ENCODE measurements around the gene KCTD16.

The KCTD16 gene

DNA sequence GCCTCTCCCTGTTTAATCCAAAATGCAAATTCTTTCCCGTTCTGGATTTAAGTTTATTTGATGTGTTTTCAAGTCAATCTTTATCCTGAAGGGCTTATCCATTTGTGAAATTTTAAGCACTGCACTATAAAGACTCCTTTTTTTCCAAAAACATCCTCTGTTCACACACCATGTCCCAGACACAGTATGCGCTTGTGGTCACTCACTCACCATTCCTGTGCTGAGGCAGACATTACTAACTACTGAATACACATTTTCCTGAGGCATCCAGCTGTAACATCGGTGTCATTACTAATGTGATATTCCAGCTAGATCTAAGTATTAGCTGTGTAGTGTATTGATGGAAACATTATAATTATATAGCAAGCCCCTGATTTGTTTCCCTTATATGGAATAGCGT, 298.4 kb downstream of the KCTD16 start:
- CTCF ChIA-PET, result no interaction called here
- POLR2A ChIA-PET, result no interaction called here
- no peak for TF ChIP-seq HDGF (IDR thresholded peaks at IDR 0.05; ENCODE audit: borderline replicate concordance)
- TF ChIP-seq LEF1 (IDR thresholded peaks at IDR 0.05; ENCODE audit: borderline replicate concordance), result no peak
- no peak for TF ChIP-seq SP1 (IDR thresholded peaks at IDR 0.05)
- TF ChIP-seq FOXK2 (IDR thresholded peaks at IDR 0.05), result no peak
- TF ChIP-seq SUZ12 (IDR thresholded peaks at IDR 0.05), result no peak
- TF ChIP-seq L3MBTL2 (conservative IDR thresholded peaks at IDR 0.05), result no peak
- TF ChIP-seq CTBP1 (IDR thresholded peaks at IDR 0.05; ENCODE audit: borderline replicate concordance), result no peak

DNA sequence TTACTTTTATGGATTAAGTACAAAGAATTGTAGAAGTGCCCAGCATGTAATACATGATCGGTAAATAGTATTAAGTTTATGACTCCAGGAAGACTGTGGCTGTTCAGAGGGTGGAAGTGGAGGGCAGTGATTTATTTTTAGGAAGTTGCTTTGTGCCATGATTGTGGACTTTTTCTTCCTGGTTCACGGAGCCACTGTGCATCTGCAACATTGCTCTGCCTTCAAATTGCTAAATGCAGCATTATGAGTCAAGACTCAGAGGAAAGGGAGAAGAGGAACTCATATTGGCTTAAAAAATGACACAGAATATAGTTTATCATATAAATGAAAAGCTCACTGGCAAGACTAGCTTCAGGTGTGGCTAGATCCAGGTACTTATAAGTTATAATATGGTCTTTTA, 301.5 kb downstream of the KCTD16 start:
- TF ChIP-seq CTBP1 (IDR thresholded peaks at IDR 0.05; ENCODE audit: borderline replicate concordance), result no peak
- no peak for TF ChIP-seq L3MBTL2 (conservative IDR thresholded peaks at IDR 0.05)
- no peak for TF ChIP-seq SP1 (IDR thresholded peaks at IDR 0.05)
- no peak for TF ChIP-seq TARDBP (IDR thresholded peaks at IDR 0.05)
- TF ChIP-seq ZNF384 (IDR thresholded peaks at IDR 0.05), result no peak
- TF ChIP-seq FOXA1 (IDR thresholded peaks at IDR 0.05), result no peak
- TF ChIP-seq FOXK2 (IDR thresholded peaks at IDR 0.05), result no peak
- no peak for TF ChIP-seq BHLHE40 (IDR thresholded peaks at IDR 0.05; ENCODE audit: borderline replicate concordance)
- no peak for TF ChIP-seq SUZ12 (IDR thresholded peaks at IDR 0.05)
- POLR2A ChIA-PET, result no interaction called here
- DNase-seq (ENCODE audit: extremely low spot score), result no peak
- CTCF ChIA-PET, result no interaction called here

More for the DNA sequence above, 298.4 kb downstream of the KCTD16 start:
- no peak for DNase-seq (ENCODE audit: extremely low spot score)

DNA sequence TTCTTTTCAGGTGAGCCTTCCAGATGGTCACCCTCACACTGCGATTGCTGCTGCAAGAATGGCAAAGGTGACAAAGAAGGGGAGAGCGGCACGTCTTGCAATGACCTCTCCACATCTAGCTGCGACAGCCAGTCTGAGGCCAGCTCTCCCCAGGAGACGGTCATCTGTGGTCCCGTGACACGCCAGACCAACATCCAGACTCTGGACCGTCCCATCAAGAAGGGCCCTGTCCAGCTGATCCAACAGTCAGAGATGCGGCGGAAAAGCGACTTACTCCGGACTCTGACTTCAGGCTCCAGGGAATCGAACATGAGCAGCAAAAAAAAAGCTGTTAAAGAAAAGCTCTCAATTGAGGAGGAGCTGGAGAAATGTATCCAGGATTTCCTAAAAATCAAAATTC, 303.0 kb downstream of the KCTD16 start:
- no peak for DNase-seq (ENCODE audit: extremely low spot score)
- TF ChIP-seq FOXK2 (IDR thresholded peaks at IDR 0.05), result no peak
- TF ChIP-seq CTBP1 (IDR thresholded peaks at IDR 0.05; ENCODE audit: borderline replicate concordance), result no peak
- POLR2A ChIA-PET, result no interaction called here
- CTCF ChIA-PET, result interaction anchor here (0.6 kb wide), 1 partner anchor 264 kb away, joined by 3 read pairs; no protein-coding TSS in a partner anchor

DNA sequence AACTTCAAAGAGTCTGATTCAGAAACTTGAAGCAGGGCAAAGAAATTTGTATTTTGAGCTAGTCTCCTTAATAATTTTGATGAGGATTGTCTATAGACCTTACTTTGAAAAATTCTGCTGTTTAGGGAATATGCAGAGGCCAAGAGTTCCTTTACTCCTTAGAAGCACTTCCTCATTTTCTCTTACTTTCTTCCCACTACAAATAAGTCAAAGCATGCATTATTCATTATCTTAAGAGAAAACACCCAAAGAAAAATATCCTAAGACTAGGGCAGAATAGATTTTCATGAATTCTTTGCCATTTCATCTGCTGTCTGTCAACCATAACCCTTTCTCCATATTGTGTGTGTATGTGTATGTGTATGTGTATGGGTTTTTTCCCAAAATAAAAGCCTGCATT, 307.9 kb downstream of the KCTD16 start:
- TF ChIP-seq FOXK2 (IDR thresholded peaks at IDR 0.05) (no peak), CTBP1 (IDR thresholded peaks at IDR 0.05; ENCODE audit: borderline replicate concordance) (no peak)
- ChIA-PET CTCF (interaction anchor here (0.6 to 1.1 kb wide), 2 partner anchors 11 to 464 kb away, joined by 4 to 7 read pairs; no protein-coding TSS in a partner anchor), POLR2A (no interaction called here)
- no peak for DNase-seq (ENCODE audit: extremely low spot score)

DNA sequence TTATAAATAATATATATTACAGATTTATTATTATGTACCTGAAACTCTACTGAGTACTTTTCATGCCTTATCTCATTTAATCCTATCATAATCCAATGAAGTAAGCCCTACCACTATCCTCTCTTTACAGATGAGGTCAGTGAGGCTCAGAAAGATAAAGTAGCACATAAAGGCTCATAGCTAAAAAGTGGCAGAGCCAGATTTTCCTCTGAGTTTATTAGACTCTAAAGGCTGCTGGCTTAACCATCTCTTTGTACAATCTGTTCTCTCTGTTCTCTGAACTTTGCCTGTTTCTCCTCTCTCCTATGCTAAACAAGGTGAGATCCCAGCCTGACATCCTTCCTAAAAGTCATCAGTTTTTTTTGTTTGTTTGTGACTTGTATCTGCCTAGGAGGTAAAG, 311.2 kb downstream of the KCTD16 start:
- TF ChIP-seq FOXM1 (IDR thresholded peaks at IDR 0.05; ENCODE audit: borderline replicate concordance) (no peak), L3MBTL2 (conservative IDR thresholded peaks at IDR 0.05) (no peak), ARNT (IDR thresholded peaks at IDR 0.05) (no peak)
- CTCF ChIA-PET, result no interaction called here
- POLR2A ChIA-PET, result no interaction called here

DNA sequence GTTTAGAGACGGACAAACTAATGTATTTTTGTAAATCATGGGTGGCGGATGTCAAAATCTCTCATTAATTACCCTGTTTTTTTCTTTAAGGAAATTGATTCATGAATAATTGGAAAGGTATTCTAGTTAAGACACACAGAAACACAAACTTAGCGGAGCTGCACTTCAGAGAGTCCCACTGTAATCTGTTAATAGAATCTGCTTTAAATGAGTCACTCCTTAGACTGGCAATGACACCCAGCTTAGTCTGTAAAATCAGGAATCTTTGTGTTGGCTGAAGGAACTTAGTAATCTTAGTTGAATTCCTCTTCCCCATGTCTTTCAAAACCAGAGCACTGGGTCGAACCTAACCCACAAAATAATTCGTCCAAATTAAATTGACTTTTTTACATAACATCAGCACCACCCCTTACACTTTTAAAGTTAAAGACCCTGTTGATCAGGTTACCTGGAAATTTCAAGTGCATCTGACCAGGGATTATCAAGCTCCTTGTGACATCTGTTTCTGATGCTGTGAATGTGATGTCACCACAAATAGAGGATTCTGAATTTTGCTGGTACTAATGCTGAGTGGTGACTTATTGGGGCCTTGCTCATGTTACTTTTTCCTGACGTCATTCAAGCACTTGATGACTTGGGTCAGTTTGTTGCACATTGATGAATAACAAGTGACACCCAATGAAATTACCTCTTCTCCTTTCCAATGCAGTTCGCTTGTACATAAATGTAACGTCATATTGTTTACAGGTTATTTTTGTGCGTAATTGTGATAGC, 313.6 kb downstream of the KCTD16 start:
- TF ChIP-seq, protein P1, sequence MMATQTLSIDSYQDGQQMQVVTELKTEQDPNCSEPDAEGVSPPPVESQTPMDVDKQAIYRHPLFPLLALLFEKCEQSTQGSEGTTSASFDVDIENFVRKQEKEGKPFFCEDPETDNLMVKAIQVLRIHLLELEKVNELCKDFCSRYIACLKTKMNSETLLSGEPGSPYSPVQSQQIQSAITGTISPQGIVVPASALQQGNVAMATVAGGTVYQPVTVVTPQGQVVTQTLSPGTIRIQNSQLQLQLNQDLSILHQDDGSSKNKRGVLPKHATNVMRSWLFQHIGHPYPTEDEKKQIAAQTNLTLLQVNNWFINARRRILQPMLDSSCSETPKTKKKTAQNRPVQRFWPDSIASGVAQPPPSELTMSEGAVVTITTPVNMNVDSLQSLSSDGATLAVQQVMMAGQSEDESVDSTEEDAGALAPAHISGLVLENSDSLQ (IDR thresholded peaks at IDR 0.05), result no peak
- no peak for TF ChIP-seq FOXK2 (IDR thresholded peaks at IDR 0.05)
- TF ChIP-seq CTBP1 (IDR thresholded peaks at IDR 0.05; ENCODE audit: borderline replicate concordance), result no peak
- TF ChIP-seq BHLHE40 (IDR thresholded peaks at IDR 0.05; ENCODE audit: borderline replicate concordance), result no peak
- ChIA-PET CTCF (interaction anchor here (1.0 kb wide), 1 partner anchor 17 kb away, joined by 3 read pairs; no protein-coding TSS in a partner anchor), POLR2A (no interaction called here)
- no peak for DNase-seq (ENCODE audit: extremely low spot score)

More for the DNA sequence above, 311.2 kb downstream of the KCTD16 start:
- DNase-seq (ENCODE audit: extremely low spot score), result no peak

DNA sequence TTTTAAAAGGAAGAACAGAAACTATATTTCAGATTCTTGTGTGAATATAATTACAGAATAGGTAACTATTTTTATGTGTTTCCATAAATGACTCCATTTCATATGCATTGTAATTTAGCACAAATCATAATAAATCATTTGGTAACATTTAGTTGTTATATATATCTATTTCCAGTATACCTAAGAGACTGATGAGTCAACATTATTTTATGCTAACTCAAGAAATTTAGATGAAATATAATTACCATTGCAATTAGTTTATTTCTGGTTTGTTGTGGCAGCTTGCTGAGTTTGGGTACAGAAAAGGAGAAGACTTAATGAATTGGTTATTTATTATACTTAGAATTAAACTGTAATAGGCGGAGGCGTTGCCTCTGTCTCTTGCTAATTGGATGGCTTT, 314.9 kb downstream of the KCTD16 start:
- TF ChIP-seq, protein P1 (IDR thresholded peaks at IDR 0.05), result no peak
- TF ChIP-seq L3MBTL2 (conservative IDR thresholded peaks at IDR 0.05), result no peak
- no peak for DNase-seq (ENCODE audit: extremely low spot score)
- CTCF ChIA-PET, result no interaction called here
- POLR2A ChIA-PET, result no interaction called here

DNA sequence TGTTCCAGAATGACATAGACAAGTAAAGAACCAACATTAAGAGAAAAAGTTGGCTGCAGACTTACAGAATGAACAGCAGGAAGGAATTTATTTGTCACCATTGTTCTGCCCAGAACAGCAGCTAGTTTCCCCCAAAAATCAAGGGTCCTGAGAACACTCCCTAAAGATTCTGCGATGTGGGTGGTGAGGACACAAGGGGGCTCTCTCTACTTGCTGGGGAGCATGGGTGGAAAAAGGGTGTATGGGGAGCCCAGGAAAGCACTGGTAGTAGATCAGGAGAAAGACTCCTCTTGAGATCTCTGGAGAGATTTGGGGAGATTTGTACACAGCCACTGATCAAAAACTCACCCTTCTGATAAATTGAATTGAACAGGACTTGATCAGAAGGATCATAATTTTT, 316.5 kb downstream of the KCTD16 start:
- ChIA-PET CTCF (no interaction called here), POLR2A (no interaction called here)
- TF ChIP-seq FOXM1 (IDR thresholded peaks at IDR 0.05; ENCODE audit: borderline replicate concordance), result no peak
- no peak for TF ChIP-seq TARDBP (IDR thresholded peaks at IDR 0.05)
- TF ChIP-seq CTBP1 (IDR thresholded peaks at IDR 0.05; ENCODE audit: borderline replicate concordance), result no peak
- no peak for DNase-seq (ENCODE audit: extremely low spot score)

DNA sequence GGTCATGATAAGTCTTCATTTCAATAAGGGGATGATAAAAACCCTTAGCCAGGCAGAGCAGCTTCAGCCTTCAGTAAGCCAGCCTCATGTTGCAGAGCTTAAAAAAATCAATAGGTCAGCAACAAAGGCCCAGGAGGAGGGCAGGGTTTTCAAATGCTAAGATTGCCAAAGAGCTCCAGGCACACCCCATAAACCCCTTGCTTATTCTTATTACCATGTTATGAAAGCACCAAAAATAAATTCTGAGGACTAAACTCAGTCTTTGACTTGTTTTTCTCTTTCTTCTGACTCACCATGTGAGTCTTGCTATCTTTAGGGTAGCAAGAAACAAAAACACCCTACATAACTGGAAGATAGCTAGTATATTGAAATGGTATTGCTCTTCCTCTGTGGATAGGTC, 317.1 kb downstream of the KCTD16 start:
- ChIA-PET CTCF (no interaction called here), POLR2A (no interaction called here)
- DNase-seq (ENCODE audit: extremely low spot score), result no peak
- no peak for TF ChIP-seq ELF4 (IDR thresholded peaks at IDR 0.05)
- TF ChIP-seq CTBP1 (IDR thresholded peaks at IDR 0.05; ENCODE audit: borderline replicate concordance), result no peak
- no peak for TF ChIP-seq NFRKB (IDR thresholded peaks at IDR 0.05)
- no peak for TF ChIP-seq LEF1 (IDR thresholded peaks at IDR 0.05; ENCODE audit: borderline replicate concordance)
- TF ChIP-seq BHLHE40 (IDR thresholded peaks at IDR 0.05; ENCODE audit: borderline replicate concordance), result no peak
- no peak for TF ChIP-seq HDGF (IDR thresholded peaks at IDR 0.05; ENCODE audit: borderline replicate concordance)
- TF ChIP-seq SUZ12 (IDR thresholded peaks at IDR 0.05), result no peak
- TF ChIP-seq ARNT (IDR thresholded peaks at IDR 0.05), result no peak
- no peak for TF ChIP-seq FOXK2 (IDR thresholded peaks at IDR 0.05)
- TF ChIP-seq TARDBP (IDR thresholded peaks at IDR 0.05), result no peak
- TF ChIP-seq FOXA1 (IDR thresholded peaks at IDR 0.05), result no peak
- TF ChIP-seq, protein P1 (IDR thresholded peaks at IDR 0.05), result no peak
- no peak for TF ChIP-seq L3MBTL2 (conservative IDR thresholded peaks at IDR 0.05)
- no peak for TF ChIP-seq ZNF384 (IDR thresholded peaks at IDR 0.05)
- TF ChIP-seq SP1 (IDR thresholded peaks at IDR 0.05), result no peak
- no peak for TF ChIP-seq FOXM1 (IDR thresholded peaks at IDR 0.05; ENCODE audit: borderline replicate concordance)
